ENCODE results near the gene VSIG4.

Gene VSIG4

DNA sequence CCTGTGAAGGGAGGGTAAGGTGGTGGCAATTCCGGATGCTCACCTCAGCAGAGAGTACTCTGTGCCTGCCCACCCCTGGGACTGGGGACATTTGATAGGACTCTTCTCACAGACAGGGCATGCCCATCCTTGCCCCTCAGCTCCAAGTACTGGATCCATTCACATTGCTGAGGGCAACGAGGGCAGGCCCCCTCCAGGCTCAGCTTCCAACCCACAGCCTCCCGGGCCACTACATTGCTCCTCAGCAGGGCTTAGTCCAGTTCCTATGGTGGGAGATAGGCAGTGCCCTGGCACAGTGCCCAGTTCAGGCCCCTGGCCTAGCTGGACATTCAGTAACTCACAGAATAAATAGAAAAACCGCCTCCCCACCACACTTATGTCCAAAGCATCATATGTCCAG is 15.1 kb upstream of the VSIG4 start:
- peaks cover 4% of the 10 kb centered on the region for H3K27me3 Mint-ChIP-seq (ENCODE audit: low read depth)
- TF ChIP-seq, protein P1, sequence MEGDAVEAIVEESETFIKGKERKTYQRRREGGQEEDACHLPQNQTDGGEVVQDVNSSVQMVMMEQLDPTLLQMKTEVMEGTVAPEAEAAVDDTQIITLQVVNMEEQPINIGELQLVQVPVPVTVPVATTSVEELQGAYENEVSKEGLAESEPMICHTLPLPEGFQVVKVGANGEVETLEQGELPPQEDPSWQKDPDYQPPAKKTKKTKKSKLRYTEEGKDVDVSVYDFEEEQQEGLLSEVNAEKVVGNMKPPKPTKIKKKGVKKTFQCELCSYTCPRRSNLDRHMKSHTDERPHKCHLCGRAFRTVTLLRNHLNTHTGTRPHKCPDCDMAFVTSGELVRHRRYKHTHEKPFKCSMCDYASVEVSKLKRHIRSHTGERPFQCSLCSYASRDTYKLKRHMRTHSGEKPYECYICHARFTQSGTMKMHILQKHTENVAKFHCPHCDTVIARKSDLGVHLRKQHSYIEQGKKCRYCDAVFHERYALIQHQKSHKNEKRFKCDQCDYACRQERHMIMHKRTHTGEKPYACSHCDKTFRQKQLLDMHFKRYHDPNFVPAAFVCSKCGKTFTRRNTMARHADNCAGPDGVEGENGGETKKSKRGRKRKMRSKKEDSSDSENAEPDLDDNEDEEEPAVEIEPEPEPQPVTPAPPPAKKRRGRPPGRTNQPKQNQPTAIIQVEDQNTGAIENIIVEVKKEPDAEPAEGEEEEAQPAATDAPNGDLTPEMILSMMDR (IDR thresholded peaks at IDR 0.05; ENCODE audit: unreplicated experiment in 3 of 3) = no peak
- H3K36me3 Mint-ChIP-seq (ENCODE audit: low read depth) = no peaks in the 10 kb centered on the region
- no peaks in the 10 kb centered on the region for H3K9me3 Mint-ChIP-seq
- H3K4me3 Mint-ChIP-seq = no peak overlapping the region
- H3K4me1 Mint-ChIP-seq = no peaks in the 10 kb centered on the region
- no peak overlapping the region for H3K27ac Mint-ChIP-seq

DNA sequence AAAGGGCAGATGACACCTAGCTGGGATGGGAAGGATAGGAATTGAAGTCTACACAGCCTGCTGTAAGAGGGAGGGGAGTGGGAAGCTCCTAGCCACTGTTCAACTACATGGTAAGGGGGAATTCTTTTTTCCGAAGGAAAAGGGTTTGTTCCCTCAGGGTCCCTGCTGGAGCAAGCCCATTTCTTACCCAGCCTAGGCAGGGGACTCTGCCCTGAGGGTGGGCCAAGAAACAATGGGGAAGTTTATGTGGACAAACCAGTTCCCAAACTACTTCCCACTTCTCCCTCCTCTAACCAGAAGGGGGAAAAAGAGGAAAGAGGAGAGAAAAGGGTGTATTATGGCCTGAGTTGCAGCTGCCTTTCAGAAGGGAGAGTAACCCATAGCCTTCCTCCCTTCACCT is 13.5 kb upstream of the VSIG4 start:
- TF ChIP-seq, protein P1 (IDR thresholded peaks at IDR 0.05; ENCODE audit: unreplicated experiment in 3 of 3) = no peak
- Mint-ChIP-seq H3K27me3 (ENCODE audit: low read depth) (peaks cover 4% of the 10 kb centered on the region), H3K4me1 (no peaks in the 10 kb centered on the region), H3K9me3 (no peaks in the 10 kb centered on the region), H3K27ac (no peak overlapping the region), H3K36me3 (ENCODE audit: low read depth) (no peaks in the 10 kb centered on the region), H3K4me3 (no peak overlapping the region)

DNA sequence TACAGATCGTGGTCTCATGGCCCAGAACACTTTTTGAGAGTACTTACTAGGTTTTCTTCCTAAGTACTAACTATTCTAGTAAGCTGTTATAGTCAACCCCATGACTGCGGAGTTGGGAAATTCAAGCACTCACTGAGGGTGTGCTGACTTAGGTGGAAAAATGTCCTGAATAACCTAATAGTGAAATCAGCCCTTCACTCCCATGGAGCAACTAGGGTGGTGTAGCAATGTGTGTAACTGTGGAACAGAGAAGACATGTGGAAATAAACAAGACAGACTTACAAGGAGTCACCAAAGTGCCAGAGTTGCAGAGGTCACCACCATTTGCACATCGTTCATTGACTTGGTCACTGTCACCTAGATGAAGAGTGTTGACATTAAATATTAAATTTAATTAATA is 12.1 kb upstream of the VSIG4 start:
- Mint-ChIP-seq H3K9me3 (no peaks in the 10 kb centered on the region), H3K27me3 (ENCODE audit: low read depth) (peaks cover under 1% of the 10 kb centered on the region), H3K36me3 (ENCODE audit: low read depth) (no peaks in the 10 kb centered on the region), H3K27ac (no peak overlapping the region), H3K4me1 (no peaks in the 10 kb centered on the region), H3K4me3 (no peak overlapping the region)
- TF ChIP-seq, protein P1 (IDR thresholded peaks at IDR 0.05; ENCODE audit: unreplicated experiment in 3 of 3) = no peak

DNA sequence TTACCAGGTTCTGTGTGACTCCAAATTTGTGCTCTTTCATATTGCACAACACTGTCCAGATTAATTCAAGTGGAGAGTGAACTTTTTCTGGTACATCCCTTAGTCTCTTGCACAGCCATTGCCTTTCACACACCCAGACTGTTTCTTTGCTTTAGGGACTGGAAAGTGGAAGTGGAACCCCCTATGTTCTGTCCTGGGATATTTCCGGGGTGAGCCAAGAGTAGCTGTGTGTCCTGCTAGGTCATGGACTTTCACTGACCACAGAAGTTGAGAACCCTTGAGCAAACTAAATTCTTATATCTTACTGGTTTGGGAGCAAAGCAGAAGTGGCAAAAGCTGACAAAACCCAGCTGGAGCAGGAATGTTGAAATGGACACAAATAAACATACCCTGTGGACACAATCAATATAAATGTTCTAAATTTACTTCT is 10.3 kb upstream of the VSIG4 start:
- Mint-ChIP-seq H3K4me3 (no peak overlapping the region), H3K27ac (no peak overlapping the region), H3K9me3 (no peaks in the 10 kb centered on the region), H3K4me1 (no peaks in the 10 kb centered on the region), H3K27me3 (ENCODE audit: low read depth) (no peaks in the 10 kb centered on the region), H3K36me3 (ENCODE audit: low read depth) (no peaks in the 10 kb centered on the region)
- TF ChIP-seq, protein P1 (IDR thresholded peaks at IDR 0.05; ENCODE audit: unreplicated experiment in 3 of 3) = no peak

DNA sequence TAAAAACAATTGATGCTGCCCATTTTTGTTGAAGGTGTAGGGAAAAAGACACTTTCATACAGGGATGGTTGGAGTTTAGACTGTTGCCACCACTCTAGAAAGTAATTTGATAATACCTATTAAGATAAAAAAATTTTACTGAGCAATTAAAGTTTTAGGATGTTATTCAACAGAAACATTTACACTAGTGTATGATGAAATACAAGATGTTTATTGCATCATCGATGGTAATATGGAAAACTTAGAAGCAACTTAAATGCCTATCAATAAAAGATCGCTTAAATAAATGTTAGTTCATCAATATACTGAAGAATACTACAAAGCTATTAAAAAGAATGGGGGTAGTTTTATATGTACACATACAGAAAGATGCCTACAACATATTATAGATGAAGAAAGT is 9.2 kb upstream of the VSIG4 start:
- no peaks in the 10 kb centered on the region for H3K4me1 Mint-ChIP-seq
- H3K36me3 Mint-ChIP-seq (ENCODE audit: low read depth) = no peaks in the 10 kb centered on the region
- H3K27me3 Mint-ChIP-seq (ENCODE audit: low read depth) = no peaks in the 10 kb centered on the region
- H3K9me3 Mint-ChIP-seq = no peaks in the 10 kb centered on the region
- no peak overlapping the region for H3K27ac Mint-ChIP-seq
- no peak overlapping the region for H3K4me3 Mint-ChIP-seq
- TF ChIP-seq, protein P1 (IDR thresholded peaks at IDR 0.05; ENCODE audit: unreplicated experiment in 3 of 3) = no peak

DNA sequence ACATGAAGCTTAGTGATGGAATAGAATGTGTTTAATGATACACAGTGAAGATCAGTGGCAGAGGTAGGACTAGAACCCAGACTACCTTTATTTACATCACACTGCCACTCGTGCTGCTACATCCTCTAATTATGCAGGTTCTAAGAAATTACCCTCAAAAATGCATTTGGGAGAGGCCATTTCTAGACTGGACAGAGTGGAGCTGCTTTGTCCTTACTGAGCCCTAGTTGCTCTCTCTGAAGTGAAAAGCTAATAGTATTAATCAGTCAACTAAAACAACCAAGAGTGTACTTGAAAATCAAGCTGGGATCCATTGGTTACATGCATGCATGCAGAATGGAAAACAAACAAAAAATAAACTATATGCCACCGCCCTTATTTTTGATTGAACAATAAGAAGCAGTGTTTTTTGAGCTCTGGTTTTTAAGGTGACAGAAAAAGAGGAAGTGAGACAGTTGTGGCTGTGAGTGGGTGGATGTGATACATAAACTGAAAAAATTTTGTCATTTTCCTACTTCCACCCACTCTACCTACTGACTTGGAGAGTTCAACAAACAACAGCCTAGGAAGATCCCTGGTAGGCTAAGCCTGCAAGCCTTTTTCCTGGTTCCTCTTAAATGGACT is 6.8 kb upstream of the VSIG4 start:
- no peaks in the 10 kb centered on the region for H3K4me1 Mint-ChIP-seq
- H3K4me3 Mint-ChIP-seq = no peak overlapping the region
- H3K9me3 Mint-ChIP-seq = no peaks in the 10 kb centered on the region
- TF ChIP-seq, protein P1 (IDR thresholded peaks at IDR 0.05; ENCODE audit: unreplicated experiment in 3 of 3) = no peak
- no peak overlapping the region for H3K27ac Mint-ChIP-seq
- H3K27me3 Mint-ChIP-seq (ENCODE audit: low read depth) = no peaks in the 10 kb centered on the region
- H3K36me3 Mint-ChIP-seq (ENCODE audit: low read depth) = no peaks in the 10 kb centered on the region

All from nephron (organoid).